ENCODE measurements around the gene CSDE1. TPM values are rescaled to one million over a fixed set of nuclear protein-coding genes. Genes with fewer than 3 reads are reported as not detected.

The CSDE1 gene
- total RNA-seq, 4 donors from 2014 or later, result 342 to 1,039 (median 551) TPM

DNA sequence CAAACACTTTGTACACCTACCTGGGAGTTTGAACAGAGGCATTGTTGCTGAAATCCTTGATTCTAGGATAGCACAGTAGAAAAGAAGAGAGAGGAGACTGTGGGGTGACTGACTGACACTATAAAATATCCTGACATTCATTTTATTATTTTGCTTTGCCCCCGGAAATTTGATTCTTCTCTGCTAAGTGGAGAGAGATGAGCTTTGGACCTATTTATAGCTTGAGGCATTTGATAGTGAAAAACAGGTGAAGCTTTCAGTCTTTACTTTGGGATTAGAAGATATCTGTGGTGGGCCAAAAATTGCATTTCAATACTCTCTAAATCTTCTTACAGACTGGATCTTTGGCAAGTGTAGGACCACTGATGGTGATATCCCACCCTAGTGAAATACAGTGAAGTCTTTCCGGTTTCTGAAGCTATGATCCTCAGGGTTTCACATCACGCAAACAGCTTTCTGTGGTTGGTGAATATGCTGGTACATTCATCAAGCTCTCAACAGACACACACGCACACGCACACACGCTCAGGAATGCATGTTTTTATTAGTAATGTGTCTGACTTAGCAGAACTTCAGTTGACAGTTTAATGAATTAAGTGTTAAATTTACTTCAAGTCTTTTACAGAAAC lies 62.2 kb downstream of the CSDE1 start, which contains the start of gene AMPD1:
Gene AMPD1 (minus strand): TSS at position 117 of the 629 bp plus-strand sequence. CDS start 75 bp downstream, at position 42.
- no peak for DNase-seq (ENCODE audit: low spot score in 2 of 2)
- H3K4me3 ChIP-seq (ENCODE audit: low read depth, poor library complexity, severe bottlenecking), result no peak within 1 kb of the TSS
- TF ChIP-seq, protein P1, sequence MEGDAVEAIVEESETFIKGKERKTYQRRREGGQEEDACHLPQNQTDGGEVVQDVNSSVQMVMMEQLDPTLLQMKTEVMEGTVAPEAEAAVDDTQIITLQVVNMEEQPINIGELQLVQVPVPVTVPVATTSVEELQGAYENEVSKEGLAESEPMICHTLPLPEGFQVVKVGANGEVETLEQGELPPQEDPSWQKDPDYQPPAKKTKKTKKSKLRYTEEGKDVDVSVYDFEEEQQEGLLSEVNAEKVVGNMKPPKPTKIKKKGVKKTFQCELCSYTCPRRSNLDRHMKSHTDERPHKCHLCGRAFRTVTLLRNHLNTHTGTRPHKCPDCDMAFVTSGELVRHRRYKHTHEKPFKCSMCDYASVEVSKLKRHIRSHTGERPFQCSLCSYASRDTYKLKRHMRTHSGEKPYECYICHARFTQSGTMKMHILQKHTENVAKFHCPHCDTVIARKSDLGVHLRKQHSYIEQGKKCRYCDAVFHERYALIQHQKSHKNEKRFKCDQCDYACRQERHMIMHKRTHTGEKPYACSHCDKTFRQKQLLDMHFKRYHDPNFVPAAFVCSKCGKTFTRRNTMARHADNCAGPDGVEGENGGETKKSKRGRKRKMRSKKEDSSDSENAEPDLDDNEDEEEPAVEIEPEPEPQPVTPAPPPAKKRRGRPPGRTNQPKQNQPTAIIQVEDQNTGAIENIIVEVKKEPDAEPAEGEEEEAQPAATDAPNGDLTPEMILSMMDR (IDR thresholded peaks at IDR 0.05), result no peak
- TF ChIP-seq POLR2A (IDR thresholded peaks at IDR 0.05), result no peak
- 46 to 49% methylated on average over 6 of the region's 6 CpGs for WGBS, 2 donors
- intact Hi-C loops (cut with DNase I; ENCODE audit: low total_unique reads), result no loop called here

DNA sequence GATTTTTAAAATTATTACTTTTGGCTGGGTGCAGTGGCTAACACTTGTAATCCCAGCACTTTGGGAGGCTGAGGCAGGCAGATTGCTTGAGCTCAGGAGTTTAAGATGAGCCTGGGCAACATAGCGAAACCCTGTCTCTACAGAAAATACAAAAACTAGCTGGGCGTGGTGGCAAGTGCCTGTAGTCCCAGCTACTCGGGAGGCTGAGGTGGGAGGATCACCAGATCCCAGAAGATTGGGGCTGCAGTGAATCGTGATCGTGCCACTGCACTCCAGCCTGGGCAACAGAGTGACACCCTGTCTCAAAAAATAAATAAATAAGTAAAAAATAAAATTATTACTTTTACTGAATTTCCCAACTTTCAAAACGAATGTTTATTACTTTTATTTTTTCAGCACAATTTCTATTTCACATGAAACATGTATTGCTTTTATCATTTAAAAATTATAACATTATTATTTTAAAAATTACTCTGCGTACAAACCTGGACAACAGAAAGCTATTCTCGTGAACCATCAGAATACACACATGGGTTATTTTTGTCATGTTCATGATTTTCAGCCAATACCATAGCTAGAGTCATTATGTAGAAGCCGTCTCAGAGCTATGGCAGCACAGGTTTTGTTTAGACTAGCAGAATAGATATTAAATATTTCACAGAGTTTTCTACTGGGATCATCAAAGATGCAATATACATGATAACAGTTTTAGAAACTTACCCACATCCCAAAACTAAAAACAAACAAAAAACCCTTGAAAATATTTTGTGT lies 63.1 kb downstream of the CSDE1 start:
- TF ChIP-seq, protein P1 (IDR thresholded peaks at IDR 0.05), result no peak
- no peak for TF ChIP-seq POLR2A (IDR thresholded peaks at IDR 0.05)
- DNase-seq (ENCODE audit: low spot score in 2 of 2), result no peak
- intact Hi-C loops (cut with DNase I; ENCODE audit: low total_unique reads), result no loop called here
- no peak overlapping the region for H3K4me3 ChIP-seq (ENCODE audit: low read depth, poor library complexity, severe bottlenecking)
- WGBS, 2 donors, result 83 to 85% methylated on average over 9 of the region's 9 CpGs

DNA sequence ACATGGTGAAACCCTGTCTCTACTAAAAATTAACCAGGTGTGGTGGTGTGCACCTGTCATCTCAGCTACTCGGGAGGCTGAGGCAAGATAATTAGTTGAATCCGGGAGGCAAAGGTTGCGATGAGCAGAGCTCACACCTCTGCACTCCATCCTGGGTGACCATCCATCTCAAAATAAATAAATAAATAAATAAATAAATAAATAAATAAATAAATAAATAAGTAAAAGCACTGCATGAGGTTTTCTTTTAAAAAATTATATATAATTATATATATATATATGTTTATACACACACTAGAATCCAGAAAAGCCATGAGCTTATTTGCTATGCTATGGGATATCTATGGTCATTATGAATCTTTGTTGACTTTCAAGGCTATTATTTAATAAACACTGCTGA lies 64.8 kb downstream of the CSDE1 start:
- no peak for DNase-seq (ENCODE audit: low spot score in 2 of 2)
- 93 to 94% methylated on average over 3 of the region's 3 CpGs for WGBS, 2 donors
- H3K4me3 ChIP-seq (ENCODE audit: low read depth, poor library complexity, severe bottlenecking), result no peak overlapping the region
- TF ChIP-seq, protein P1 (IDR thresholded peaks at IDR 0.05), result no peak
- no peak for TF ChIP-seq POLR2A (IDR thresholded peaks at IDR 0.05)
- intact Hi-C loops (cut with DNase I; ENCODE audit: low total_unique reads), result no loop called here

DNA sequence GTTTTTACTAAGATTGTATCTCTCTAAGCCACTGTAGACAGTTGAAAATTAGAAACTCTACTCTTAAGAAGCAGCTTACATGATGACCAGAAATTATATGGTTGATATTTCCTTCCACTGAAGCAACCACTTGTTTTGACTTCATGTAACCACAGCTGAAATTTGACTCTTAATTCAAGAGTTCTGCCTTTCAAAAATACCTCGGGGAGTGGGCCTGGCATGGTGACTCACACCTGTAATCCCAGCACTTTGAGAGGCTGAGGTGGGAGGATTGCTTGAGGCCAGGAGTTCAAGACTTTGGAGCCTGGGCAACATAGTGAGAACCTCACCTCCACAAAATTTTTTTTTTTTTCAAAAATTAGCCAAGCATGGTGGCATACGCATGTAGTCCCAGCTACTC lies 66.7 kb downstream of the CSDE1 start:
- no peak for TF ChIP-seq POLR2A (IDR thresholded peaks at IDR 0.05)
- TF ChIP-seq, protein P1 (IDR thresholded peaks at IDR 0.05), result no peak
- no peak overlapping the region for H3K4me3 ChIP-seq (ENCODE audit: low read depth, poor library complexity, severe bottlenecking)
- DNase-seq (ENCODE audit: low spot score in 2 of 2), result no peak
- intact Hi-C loops (cut with DNase I; ENCODE audit: low total_unique reads), result no loop called here
- WGBS, 2 donors, result 73 to 74% methylated on average over 2 of the region's 2 CpGs

DNA sequence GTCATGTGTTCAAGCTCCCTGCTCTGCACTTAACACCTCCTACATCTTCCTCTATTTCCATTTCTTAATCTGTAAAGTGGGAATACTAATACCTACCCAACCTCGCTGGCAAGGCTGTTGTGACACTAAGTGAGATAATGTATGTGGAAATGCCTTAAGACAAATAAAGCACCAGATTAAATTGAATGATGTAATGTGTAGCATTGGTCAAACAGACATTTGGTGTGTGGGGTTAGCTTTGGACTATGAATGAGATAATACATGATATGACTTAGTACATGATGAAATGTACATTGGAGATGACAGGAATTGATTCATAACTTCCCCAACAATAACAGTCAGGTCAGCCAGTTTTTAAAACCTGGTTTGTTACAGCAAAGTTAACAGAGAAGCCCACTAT lies 67.6 kb downstream of the CSDE1 start:
- WGBS, 2 donors, result 84 to 86% methylated on average over 1 of the region's 1 CpG
- H3K4me3 ChIP-seq (ENCODE audit: low read depth, poor library complexity, severe bottlenecking), result no peak overlapping the region
- DNase-seq (ENCODE audit: low spot score in 2 of 2), result no peak
- TF ChIP-seq POLR2A (IDR thresholded peaks at IDR 0.05), result no peak
- TF ChIP-seq, protein P1 (IDR thresholded peaks at IDR 0.05), result no peak
- intact Hi-C loops (cut with DNase I; ENCODE audit: low total_unique reads), result no loop called here

Data from lower leg skin (tissue), 4 donors.